ENCODE measurements around the gene GFRAL. TPM values are rescaled to one million over a fixed set of nuclear protein-coding genes. Genes with fewer than 3 reads are reported as not detected.
A peak's percentile ranks its signal among the peaks of the same experiment; 100 is the strongest.

Gene GFRAL
- total and polyA plus RNA-seq, 2 donors (not counting 1 experiment from before 2014, with no cell fraction given), result not detected

DNA sequence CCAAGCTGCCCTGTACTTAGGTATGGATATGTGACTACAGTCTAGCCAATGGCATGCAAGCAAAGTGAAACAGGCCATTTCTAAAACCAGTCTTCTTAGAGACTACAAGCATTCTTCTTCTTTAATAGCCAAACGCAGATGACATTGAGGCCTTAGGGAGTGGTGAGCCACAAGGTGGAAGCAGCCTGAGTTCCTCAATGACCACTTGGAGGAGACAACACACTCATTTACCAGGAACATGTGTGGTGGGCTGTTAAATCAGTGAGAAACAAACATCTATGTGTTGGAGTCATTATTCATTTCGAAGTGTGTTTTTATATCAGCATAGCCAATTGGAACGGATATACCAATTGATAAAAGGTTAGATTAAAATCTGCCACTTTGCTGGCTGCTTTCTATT is 122.0 kb downstream of the GFRAL start:
- peak in 1 of 2 donors; percentile 42 for DNase-seq (ENCODE audit: low read depth in 2 of 2)
- H3K36me3 ChIP-seq (ENCODE audit: control insufficient read depth, insufficient read depth, low read length), result no peaks in the 10 kb centered on the region
- no peak overlapping the region for H3K4me3 ChIP-seq (replicated peaks in 1 of 4; ENCODE audit: control extremely low read depth in 1 of 4, insufficient read depth in 1 of 4, low read depth in 3 of 4, low read length in 4 of 4)
- H3K27ac ChIP-seq (ENCODE audit: insufficient read depth, low read length), result no peak overlapping the region
- H3K9me3 ChIP-seq (ENCODE audit: control insufficient read depth, insufficient read depth, low read depth, low read length), result no peaks in the 10 kb centered on the region
- H3K4me1 ChIP-seq (ENCODE audit: control insufficient read depth, extremely low read depth, insufficient read depth, low read length), result no peaks in the 10 kb centered on the region
- TF ChIP-seq EZH2 (IDR thresholded peaks at IDR 0.05; ENCODE audit: low read length, missing control alignments), result no peak
- TF ChIP-seq, protein P1, sequence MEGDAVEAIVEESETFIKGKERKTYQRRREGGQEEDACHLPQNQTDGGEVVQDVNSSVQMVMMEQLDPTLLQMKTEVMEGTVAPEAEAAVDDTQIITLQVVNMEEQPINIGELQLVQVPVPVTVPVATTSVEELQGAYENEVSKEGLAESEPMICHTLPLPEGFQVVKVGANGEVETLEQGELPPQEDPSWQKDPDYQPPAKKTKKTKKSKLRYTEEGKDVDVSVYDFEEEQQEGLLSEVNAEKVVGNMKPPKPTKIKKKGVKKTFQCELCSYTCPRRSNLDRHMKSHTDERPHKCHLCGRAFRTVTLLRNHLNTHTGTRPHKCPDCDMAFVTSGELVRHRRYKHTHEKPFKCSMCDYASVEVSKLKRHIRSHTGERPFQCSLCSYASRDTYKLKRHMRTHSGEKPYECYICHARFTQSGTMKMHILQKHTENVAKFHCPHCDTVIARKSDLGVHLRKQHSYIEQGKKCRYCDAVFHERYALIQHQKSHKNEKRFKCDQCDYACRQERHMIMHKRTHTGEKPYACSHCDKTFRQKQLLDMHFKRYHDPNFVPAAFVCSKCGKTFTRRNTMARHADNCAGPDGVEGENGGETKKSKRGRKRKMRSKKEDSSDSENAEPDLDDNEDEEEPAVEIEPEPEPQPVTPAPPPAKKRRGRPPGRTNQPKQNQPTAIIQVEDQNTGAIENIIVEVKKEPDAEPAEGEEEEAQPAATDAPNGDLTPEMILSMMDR (conservative IDR thresholded peaks at IDR 0.05 in 1 of 2, IDR thresholded peaks at IDR 0.05 in 1 of 2; ENCODE audit: low read depth in 1 of 2, low read length in 2 of 2), result peak; percentile 14 to 40
- H2AFZ ChIP-seq (ENCODE audit: low read length), result no peak overlapping the region
- no peak overlapping the region for H3K4me2 ChIP-seq (ENCODE audit: extremely low read depth, insufficient read depth, low read length)
- no peaks in the 10 kb centered on the region for H3K27me3 ChIP-seq (ENCODE audit: control insufficient read depth, insufficient read depth, low read length)
- no peaks in the 10 kb centered on the region for H3K79me2 ChIP-seq (ENCODE audit: control insufficient read depth, insufficient read depth, low read length)
- no peaks in the 10 kb centered on the region for H4K20me1 ChIP-seq (ENCODE audit: control insufficient read depth, extremely low read depth, insufficient read depth, low read length)
- no peak overlapping the region for H3K9ac ChIP-seq (ENCODE audit: insufficient read depth, low read length)

DNA sequence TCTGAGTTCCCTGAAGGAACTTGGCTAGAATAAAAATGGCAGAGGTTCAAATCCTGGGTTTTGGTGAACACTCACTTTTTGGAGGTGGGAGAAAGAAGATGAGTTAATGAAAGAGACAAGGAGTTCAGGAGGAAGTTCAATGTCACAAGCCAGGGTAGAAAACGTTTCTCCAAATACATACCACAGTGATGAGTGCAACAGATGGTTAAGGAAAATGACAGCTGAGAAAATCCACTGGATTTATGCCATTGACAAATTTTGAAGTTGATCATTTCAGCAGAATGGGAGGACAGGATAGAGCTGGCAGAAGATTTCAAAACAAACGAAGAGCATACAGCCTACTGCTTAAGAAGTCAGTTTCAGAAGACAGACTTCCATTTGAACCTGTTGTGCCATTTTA is 122.7 kb downstream of the GFRAL start:
- no peaks in the 10 kb centered on the region for H3K9me3 ChIP-seq (ENCODE audit: control insufficient read depth, insufficient read depth, low read depth, low read length)
- no peak for TF ChIP-seq EZH2 (IDR thresholded peaks at IDR 0.05; ENCODE audit: low read length, missing control alignments)
- TF ChIP-seq, protein P1 (conservative IDR thresholded peaks at IDR 0.05 in 1 of 2, IDR thresholded peaks at IDR 0.05 in 1 of 2; ENCODE audit: low read depth in 1 of 2, low read length in 2 of 2), result no peak
- H3K79me2 ChIP-seq (ENCODE audit: control insufficient read depth, insufficient read depth, low read length), result no peaks in the 10 kb centered on the region
- no peak overlapping the region for H3K9ac ChIP-seq (ENCODE audit: insufficient read depth, low read length)
- no peak overlapping the region for H3K4me2 ChIP-seq (ENCODE audit: extremely low read depth, insufficient read depth, low read length)
- H4K20me1 ChIP-seq (ENCODE audit: control insufficient read depth, extremely low read depth, insufficient read depth, low read length), result no peaks in the 10 kb centered on the region
- H3K27ac ChIP-seq (ENCODE audit: insufficient read depth, low read length), result no peak overlapping the region
- no peak overlapping the region for H3K4me3 ChIP-seq (replicated peaks in 1 of 4; ENCODE audit: control extremely low read depth in 1 of 4, insufficient read depth in 1 of 4, low read depth in 3 of 4, low read length in 4 of 4)
- no peaks in the 10 kb centered on the region for H3K4me1 ChIP-seq (ENCODE audit: control insufficient read depth, extremely low read depth, insufficient read depth, low read length)
- peak; percentile 15 to 23 for DNase-seq (ENCODE audit: low read depth in 2 of 2)
- H3K36me3 ChIP-seq (ENCODE audit: control insufficient read depth, insufficient read depth, low read length), result no peaks in the 10 kb centered on the region
- no peaks in the 10 kb centered on the region for H3K27me3 ChIP-seq (ENCODE audit: control insufficient read depth, insufficient read depth, low read length)
- no peak overlapping the region for H2AFZ ChIP-seq (ENCODE audit: low read length)

Other genes with a start within 250 kb of the GFRAL start
- not detected in 2 replicates for gene HCRTR2, start 153.0 kb upstream of the GFRAL start, total RNA-seq
- not detected in 2 replicates for gene HCRTR2, start 153.0 kb upstream of the GFRAL start, polyA plus RNA-seq

Measured in fibroblast of lung (primary cell).